GM18868 (cell line): ENCODE results near the gene COL20A1.

Experiments used
- ATAC-seq: cut with Tn5 transposase; IDR thresholded peaks from one replicate; pipeline ENCODE4 v1.9.1; 2021; ENCODE audit warnings: mild to moderate bottlenecking, moderate library complexity; ENCODE audit not compliant: unreplicated experiment

COL20A1 gene

GRCh38 chr20:63277466-63278272, 15.3 kb upstream of the COL20A1 start:
- ATAC-seq = no peak

- no peak for ATAC-seq
These were observed 14.3 kb upstream of the COL20A1 start for GRCh38 chr20:63278661-63279060.

GRCh38 chr20:63279931-63280330, 13.1 kb upstream of the COL20A1 start:
- ATAC-seq = no peak

GRCh38 chr20:63280371-63280770, 12.6 kb upstream of the COL20A1 start:
- no peak for ATAC-seq

- ATAC-seq = no peak
These were observed 11.9 kb upstream of the COL20A1 start for GRCh38 chr20:63280929-63281545.

GRCh38 chr20:63281742-63282665, 11.0 kb upstream of the COL20A1 start:
- ATAC-seq = no peak

- no peak for ATAC-seq
These were observed 10.0 kb upstream of the COL20A1 start for GRCh38 chr20:63282946-63283345.

- no peak for ATAC-seq
These were observed 9.4 kb upstream of the COL20A1 start for GRCh38 chr20:63283397-63284082.

GRCh38 chr20:63284083-63284440, 8.9 kb upstream of the COL20A1 start:
- ATAC-seq = no peak

- no peak for ATAC-seq
These were observed 8.4 kb upstream of the COL20A1 start for GRCh38 chr20:63284544-63284949.

- ATAC-seq = no peak
These were observed 7.9 kb upstream of the COL20A1 start for GRCh38 chr20:63284981-63285524.

GRCh38 chr20:63285636-63286615, 7.1 kb upstream of the COL20A1 start:
- no peak for ATAC-seq

GRCh38 chr20:63286781-63287696, 5.9 kb upstream of the COL20A1 start:
- no peak for ATAC-seq

GRCh38 chr20:63287697-63288580, 5.0 kb upstream of the COL20A1 start:
- no peak for ATAC-seq

- no peak for ATAC-seq
These were observed 4.3 kb upstream of the COL20A1 start for GRCh38 chr20:63288581-63289251.

GRCh38 chr20:63289311-63290135, 3.5 kb upstream of the COL20A1 start:
- no peak for ATAC-seq
